Measurements from ENCODE around the gene HS6ST3. TPM values are rescaled to one million over a fixed set of nuclear protein-coding genes. Genes with fewer than 3 reads are reported as not detected.

Gene HS6ST3
- total RNA-seq, 2 donors from 2014 or later, result 0.02 to 0.13 TPM

- Histone ChIP-seq H3K9ac (ENCODE audit: low read depth in 2 of 2, low read length in 2 of 2) (no peak overlapping the region), H3K27ac (no peak overlapping the region), H3K36me3 (no peaks in the 10 kb centered on the region), H3K27me3 (no peaks in the 10 kb centered on the region), H3K4me1 (no peaks in the 10 kb centered on the region), H3K9me3 (no peaks in the 10 kb centered on the region), H3K4me3 (no peak overlapping the region)
- TF ChIP-seq, protein P1, sequence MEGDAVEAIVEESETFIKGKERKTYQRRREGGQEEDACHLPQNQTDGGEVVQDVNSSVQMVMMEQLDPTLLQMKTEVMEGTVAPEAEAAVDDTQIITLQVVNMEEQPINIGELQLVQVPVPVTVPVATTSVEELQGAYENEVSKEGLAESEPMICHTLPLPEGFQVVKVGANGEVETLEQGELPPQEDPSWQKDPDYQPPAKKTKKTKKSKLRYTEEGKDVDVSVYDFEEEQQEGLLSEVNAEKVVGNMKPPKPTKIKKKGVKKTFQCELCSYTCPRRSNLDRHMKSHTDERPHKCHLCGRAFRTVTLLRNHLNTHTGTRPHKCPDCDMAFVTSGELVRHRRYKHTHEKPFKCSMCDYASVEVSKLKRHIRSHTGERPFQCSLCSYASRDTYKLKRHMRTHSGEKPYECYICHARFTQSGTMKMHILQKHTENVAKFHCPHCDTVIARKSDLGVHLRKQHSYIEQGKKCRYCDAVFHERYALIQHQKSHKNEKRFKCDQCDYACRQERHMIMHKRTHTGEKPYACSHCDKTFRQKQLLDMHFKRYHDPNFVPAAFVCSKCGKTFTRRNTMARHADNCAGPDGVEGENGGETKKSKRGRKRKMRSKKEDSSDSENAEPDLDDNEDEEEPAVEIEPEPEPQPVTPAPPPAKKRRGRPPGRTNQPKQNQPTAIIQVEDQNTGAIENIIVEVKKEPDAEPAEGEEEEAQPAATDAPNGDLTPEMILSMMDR (IDR thresholded peaks at IDR 0.05), result no peak
- intact Hi-C loops (cut with DNase I), result no loop called here
- no peak for DNase-seq
Measured at GRCh38 chr13:96850538-96851145, 760.7 kb downstream of the HS6ST3 start.

GRCh38 chr13:96851856-96852445 is 762.0 kb downstream of the HS6ST3 start:
- no peak overlapping the region for H3K4me3 ChIP-seq
- no peaks in the 10 kb centered on the region for H3K36me3 ChIP-seq
- no peak overlapping the region for H3K9ac ChIP-seq (ENCODE audit: low read depth in 2 of 2, low read length in 2 of 2)
- H3K9me3 ChIP-seq, result no peaks in the 10 kb centered on the region
- H3K27ac ChIP-seq, result no peak overlapping the region
- no peaks in the 10 kb centered on the region for H3K4me1 ChIP-seq
- intact Hi-C loops (cut with DNase I), result no loop called here
- no peak for DNase-seq
- TF ChIP-seq, protein P1 (IDR thresholded peaks at IDR 0.05), result no peak
- no peaks in the 10 kb centered on the region for H3K27me3 ChIP-seq

DNA sequence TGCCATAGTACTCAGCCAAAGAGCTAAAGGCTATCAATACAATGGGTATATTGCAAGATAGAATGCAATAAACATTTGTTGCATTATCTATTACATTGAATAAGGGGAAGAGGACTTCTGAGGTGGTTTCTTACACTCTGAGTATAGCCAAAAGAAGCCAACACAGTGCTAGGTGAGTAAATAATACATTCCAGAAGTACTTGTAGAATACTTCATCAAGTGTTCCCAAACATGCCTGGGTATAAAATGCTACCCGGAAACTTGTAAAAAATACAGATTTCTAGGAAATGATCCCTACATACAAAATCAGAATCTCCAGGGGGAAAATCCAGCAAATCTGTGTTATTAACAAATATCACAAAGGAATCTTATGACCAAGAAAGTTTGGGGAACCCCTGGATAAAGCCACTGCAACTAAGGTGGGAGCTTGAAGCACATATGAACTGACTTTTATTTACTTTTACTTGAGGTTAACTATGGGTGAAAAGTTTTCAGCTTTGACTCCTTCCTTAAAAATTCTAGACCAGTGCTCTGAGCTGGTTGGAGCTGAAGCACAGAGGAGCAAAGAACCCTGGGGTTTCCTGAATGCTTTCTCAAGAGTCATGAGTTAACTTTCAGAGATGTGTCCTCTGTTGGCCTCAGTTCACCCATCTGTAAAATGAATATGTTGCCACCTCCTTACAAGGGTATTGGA is 768.4 kb downstream of the HS6ST3 start:
- Histone ChIP-seq H3K4me3 (no peak overlapping the region), H3K36me3 (no peaks in the 10 kb centered on the region), H3K27me3 (no peaks in the 10 kb centered on the region), H3K9me3 (no peaks in the 10 kb centered on the region), H3K4me1 (no peaks in the 10 kb centered on the region), H3K9ac (ENCODE audit: low read depth in 2 of 2, low read length in 2 of 2) (no peak overlapping the region), H3K27ac (no peak overlapping the region)
- TF ChIP-seq, protein P1 (IDR thresholded peaks at IDR 0.05), result no peak
- intact Hi-C loops (cut with DNase I), result no loop called here
- DNase-seq, result no peak

GRCh38 chr13:96860882-96861281 is 771.0 kb downstream of the HS6ST3 start:
- H3K27ac ChIP-seq, result no peak overlapping the region
- DNase-seq, result no peak
- H3K27me3 ChIP-seq, result no peaks in the 10 kb centered on the region
- TF ChIP-seq, protein P1 (IDR thresholded peaks at IDR 0.05), result no peak
- intact Hi-C loops (cut with DNase I), result no loop called here
- no peaks in the 10 kb centered on the region for H3K4me1 ChIP-seq
- no peak overlapping the region for H3K9ac ChIP-seq (ENCODE audit: low read depth in 2 of 2, low read length in 2 of 2)
- H3K4me3 ChIP-seq, result no peak overlapping the region
- H3K9me3 ChIP-seq, result no peaks in the 10 kb centered on the region
- H3K36me3 ChIP-seq, result no peaks in the 10 kb centered on the region

GRCh38 chr13:96862093-96862492 is 772.2 kb downstream of the HS6ST3 start:
- H3K9me3 ChIP-seq, result no peaks in the 10 kb centered on the region
- no peaks in the 10 kb centered on the region for H3K27me3 ChIP-seq
- H3K27ac ChIP-seq, result no peak overlapping the region
- intact Hi-C loops (cut with DNase I), result no loop called here
- no peak overlapping the region for H3K4me3 ChIP-seq
- TF ChIP-seq, protein P1 (IDR thresholded peaks at IDR 0.05), result no peak
- no peak for DNase-seq
- H3K9ac ChIP-seq (ENCODE audit: low read depth in 2 of 2, low read length in 2 of 2), result no peak overlapping the region
- no peaks in the 10 kb centered on the region for H3K4me1 ChIP-seq
- no peaks in the 10 kb centered on the region for H3K36me3 ChIP-seq

Measured in colonic mucosa (tissue), 4 donors.